Transverse colon (tissue), 3 donors: Measurements from ENCODE around the gene RPLP1.

ENCODE experiments used
- EP300 ChIP-seq: sonication (generic); formaldehyde crosslinking; IDR thresholded peaks from one replicate; pipeline ENCODE4 v1.6.1; 2017; ENCODE audit warnings: antibody characterized with exemption, low read depth
- TF ChIP-seq, protein P1 (sequence below), 5 experiments: fragments of 200-600 bp in 3 of 5; fragments of 450-650 bp in 2 of 5; sonication (generic) in 3 of 5; IDR thresholded peaks; 1 replicate in 2 of 5; 2 replicates in 3 of 5; pipeline ENCODE4 v1.5.1; 2016 to 2017; ENCODE audit warnings: antibody characterized with exemption in 5 of 5, inconsistent platforms in 3 of 5, mild to moderate bottlenecking in 2 of 5, moderate library complexity in 1 of 5

DNA sequence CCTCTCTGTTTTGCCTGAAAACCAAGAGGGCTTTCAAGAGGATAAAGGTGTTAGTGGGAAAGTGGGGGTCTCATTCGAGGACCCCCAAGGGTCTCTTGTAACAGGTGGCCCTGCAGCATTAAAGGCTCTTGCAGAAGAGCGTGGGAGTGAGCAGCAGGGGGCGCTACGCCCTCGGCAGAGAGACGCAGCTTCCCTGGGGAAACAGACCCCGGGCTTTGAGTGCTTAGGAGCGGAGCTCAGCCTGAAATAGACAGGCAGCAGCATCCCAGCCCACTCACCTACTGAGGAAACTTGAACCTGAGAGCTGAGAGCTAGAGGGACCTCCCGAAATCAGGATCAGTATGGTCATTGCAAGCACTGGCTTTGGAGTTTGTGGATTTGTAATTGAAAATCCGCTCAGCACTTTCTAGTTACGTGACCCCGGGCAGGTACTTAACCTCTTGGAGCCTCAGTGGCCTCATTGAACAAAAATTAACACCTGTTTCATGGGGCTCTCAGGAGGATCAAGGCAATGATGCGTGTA is 25.7 kb downstream of the RPLP1 start:
- TF ChIP-seq EP300, result no peak
- TF ChIP-seq, protein P1, sequence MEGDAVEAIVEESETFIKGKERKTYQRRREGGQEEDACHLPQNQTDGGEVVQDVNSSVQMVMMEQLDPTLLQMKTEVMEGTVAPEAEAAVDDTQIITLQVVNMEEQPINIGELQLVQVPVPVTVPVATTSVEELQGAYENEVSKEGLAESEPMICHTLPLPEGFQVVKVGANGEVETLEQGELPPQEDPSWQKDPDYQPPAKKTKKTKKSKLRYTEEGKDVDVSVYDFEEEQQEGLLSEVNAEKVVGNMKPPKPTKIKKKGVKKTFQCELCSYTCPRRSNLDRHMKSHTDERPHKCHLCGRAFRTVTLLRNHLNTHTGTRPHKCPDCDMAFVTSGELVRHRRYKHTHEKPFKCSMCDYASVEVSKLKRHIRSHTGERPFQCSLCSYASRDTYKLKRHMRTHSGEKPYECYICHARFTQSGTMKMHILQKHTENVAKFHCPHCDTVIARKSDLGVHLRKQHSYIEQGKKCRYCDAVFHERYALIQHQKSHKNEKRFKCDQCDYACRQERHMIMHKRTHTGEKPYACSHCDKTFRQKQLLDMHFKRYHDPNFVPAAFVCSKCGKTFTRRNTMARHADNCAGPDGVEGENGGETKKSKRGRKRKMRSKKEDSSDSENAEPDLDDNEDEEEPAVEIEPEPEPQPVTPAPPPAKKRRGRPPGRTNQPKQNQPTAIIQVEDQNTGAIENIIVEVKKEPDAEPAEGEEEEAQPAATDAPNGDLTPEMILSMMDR (IDR thresholded peaks at IDR 0.05), result peak; percentile 67 to 79 (median 78)
